GM18861 (cell line): ENCODE results near the gene ZNF516.

ENCODE experiments used
- ATAC-seq: cut with Tn5 transposase; IDR thresholded peaks from one replicate; pipeline ENCODE4 v1.9.1; 2021; ENCODE audit not compliant: unreplicated experiment

ZNF516 gene

DNA sequence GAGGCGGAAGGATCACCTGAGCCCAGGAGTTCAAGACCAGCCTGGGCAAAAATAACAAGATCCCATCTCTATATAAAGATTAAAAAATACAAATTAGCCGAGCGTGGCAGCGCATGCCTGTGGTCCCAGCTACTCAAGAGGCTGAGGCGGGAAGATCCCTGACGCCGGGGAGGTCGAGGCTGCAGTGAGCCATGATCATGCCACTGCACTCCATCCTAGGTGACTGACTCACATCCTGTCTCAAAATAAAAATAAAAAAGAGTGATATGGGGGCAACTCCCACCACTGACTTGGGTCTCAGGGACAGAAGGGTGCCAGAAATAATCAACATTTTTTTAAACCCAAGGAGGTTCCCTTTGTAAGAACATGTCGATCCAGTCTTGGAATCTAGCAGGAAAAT is 37.6 kb downstream of the ZNF516 start:
- no peak for ATAC-seq

DNA sequence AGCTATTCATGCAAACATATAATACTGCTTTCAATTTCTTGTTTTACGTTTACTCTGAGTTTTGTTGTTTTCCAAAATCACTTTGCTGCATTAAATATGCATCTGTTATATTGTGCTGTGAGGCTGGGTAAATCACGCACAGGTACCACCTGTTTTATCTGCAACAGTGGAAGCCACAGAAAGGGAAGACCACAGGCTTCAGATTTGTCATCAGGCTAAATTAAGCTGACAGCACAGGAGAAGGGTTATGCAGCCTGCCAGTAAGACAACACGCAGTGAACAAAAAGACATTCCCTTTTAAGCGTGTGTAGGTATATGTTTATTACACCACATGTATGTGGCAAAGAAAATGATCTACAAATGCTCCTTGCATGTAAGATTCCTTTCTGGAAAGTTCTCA is 38.2 kb downstream of the ZNF516 start:
- ATAC-seq = no peak

GRCh38 chr18:76456018-76456750 is 38.9 kb downstream of the ZNF516 start:
- no peak for ATAC-seq

DNA sequence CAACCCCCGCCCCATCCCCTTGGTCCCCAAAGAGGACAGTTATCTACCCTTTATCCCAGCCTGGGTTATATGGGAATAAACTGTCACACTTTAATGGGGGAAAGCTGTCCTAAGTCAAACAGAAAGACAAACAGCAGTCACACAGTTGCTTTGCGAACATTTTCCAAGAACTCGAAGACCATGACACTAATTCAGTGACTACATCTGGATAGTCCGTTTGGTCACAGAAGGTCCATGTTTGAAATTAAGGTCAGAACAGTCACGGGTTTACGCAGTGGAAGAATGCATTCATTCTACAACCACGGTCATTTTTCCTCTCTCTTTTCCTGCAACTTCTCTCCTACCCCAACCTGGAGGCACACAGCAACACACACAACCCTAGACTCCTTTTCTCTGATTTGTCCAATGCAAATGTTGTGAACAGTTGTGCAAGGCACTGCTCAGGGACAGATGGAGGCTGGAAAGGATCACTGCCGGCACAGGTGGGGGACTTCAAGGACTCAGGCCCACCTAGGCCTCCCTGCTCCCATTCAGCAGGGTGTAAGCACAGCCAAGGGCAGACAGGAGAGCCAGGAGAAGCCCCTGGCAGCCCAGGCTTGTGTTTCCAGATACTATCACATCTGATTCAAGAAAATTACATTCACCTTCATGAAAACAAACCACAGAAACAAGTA is 39.9 kb downstream of the ZNF516 start:
- no peak for ATAC-seq

GRCh38 chr18:76454418-76454817 is 40.6 kb downstream of the ZNF516 start:
- no peak for ATAC-seq

DNA sequence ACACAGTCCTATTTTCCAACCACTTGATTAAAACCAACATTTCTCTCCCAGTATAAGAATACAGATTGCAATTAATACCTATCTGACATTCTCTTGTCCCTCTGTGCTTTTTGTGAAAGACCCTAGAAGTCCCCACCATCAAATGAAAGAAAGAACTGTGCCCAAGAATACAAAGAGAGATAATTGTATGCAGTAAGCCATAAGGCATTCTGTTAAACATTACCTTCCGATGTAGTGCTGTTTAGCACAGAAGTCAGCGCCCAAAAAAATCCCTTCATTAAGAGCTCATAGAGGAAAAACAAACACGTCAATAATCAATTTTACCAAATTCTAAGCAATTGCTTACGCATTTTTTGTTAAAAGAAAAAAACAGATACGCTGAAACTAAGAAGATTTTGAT is 41.1 kb downstream of the ZNF516 start:
- no peak for ATAC-seq

DNA sequence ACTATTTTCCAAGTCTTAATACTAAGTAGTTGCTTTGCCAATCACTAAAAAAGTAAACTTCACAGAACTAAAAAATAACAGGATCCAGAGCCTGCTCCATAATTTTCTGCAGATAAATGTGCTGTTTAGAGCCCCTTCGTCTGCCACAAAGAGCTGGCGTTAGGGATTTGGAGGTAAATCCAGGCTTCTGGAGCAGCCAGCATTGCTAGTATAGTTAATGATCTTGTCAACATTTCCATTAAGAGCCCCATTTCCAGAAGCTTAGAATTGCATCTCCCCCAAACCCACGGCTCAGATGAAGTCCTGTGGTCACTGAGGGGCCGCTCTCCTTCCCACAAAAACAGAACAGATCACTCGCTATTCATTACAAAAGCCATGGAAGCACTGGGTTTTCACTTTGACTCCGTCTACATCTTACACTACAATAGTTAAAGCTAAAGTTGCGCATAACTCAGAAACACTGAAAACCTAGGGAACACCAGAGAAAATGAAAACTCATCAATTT is 41.9 kb downstream of the ZNF516 start:
- ATAC-seq = no peak

DNA sequence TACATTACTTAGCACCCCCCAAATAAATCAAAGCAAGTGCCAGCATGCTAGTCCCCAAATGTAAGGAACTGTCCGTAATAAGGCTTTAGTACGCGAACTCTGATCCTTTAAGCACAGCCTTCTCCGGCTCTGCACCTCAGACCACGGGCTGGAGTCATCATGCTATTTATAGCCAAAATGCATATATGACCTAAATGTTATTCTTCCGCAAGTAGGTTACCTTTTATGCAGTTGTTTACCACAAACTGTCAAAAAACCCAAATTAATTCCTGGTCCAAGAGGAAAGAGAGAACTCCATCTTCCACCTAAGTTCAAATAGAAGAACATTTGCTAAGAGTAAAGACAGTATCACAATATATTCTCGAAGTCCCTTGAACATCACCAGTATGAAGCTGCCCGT is 42.7 kb downstream of the ZNF516 start:
- no peak for ATAC-seq

DNA sequence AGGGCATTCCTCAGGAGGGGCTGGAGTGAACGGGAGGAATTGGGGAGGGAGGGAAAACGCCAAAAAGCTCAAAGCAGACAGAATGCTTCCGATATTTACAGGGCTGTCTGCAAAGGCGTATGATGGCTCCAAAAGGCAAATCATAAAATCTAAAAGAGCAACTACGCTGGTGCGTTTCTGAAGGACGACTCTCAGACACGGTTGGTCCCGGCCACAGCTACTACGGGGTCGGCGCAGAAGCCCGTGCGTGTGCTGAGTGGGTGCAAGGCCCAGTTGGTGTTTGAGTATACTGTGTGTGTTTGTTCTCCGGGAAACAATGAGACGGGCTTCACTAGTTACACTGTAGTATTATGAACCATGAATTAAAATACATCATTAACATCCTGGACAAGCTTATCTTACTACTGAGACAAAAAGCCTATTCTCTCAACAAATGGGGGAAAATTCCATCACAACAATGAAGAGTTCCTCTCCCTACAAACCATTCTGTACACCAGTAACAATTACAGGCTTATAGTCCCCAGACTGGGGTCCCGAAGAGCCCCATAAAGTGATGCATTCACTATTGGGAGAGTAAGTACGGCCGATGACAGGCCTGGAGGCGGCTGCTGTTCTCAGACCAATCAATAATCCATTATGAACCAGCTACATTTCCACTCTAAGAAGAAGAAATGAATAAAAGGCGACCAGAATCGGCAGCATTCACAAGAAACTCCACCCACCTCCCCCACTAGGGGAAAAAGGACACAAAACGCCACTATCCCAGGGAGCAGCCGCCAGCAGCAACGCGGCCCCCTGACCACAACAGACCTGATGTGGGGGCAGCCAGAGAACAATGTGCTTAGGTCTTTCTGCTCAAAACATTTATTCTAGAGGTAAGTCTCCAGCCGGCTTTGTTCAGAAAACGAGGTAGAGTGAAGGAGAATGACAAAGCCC is 43.4 kb downstream of the ZNF516 start:
- ATAC-seq = no peak

DNA sequence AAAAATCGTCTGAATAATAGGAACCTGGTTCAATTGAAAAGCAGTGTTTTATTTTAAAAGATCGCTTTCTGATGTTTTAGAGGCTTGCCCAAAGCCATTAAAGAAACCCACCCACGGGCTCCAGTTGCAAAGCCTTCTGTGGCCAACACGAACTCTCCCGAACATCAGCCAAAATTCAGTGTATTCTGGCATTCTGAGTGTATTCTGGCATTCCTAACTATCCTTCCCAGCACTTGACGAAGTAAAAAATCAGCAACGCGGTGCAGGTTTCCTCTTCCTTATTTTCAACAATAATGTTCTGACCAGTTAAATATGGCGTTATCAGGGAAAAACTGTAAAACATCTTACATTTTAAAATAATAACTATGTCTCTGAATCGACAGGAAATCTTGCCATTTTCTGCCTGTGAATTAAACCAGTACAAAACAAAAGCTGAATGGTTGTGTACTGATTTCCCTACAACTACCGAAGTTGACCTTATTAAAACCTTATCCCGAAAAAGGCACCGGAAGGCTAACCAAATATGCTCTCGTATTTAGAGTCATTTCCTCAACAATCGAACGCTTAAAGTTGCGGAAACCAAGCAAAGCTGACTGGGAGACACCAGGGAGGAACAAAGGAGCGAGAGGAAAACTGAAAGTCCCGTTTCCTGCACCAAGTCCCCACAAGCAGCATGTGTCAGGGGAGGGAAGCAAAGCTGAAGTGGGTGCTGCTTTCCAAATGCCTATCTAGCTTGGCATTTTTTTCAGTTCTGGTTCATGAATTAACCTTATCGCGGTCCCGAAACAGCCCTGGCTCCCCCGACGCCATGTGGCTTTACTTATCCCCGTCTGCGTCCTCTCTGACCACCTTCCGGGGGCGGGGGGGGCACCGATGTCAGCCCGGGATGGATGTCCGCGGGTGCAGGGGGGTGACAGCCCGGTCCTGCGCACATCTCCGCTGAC is 44.3 kb downstream of the ZNF516 start:
- ATAC-seq = no peak

- ATAC-seq = no peak
Observed at GRCh38 chr18:76449111-76449453, 46.0 kb downstream of the ZNF516 start.

DNA sequence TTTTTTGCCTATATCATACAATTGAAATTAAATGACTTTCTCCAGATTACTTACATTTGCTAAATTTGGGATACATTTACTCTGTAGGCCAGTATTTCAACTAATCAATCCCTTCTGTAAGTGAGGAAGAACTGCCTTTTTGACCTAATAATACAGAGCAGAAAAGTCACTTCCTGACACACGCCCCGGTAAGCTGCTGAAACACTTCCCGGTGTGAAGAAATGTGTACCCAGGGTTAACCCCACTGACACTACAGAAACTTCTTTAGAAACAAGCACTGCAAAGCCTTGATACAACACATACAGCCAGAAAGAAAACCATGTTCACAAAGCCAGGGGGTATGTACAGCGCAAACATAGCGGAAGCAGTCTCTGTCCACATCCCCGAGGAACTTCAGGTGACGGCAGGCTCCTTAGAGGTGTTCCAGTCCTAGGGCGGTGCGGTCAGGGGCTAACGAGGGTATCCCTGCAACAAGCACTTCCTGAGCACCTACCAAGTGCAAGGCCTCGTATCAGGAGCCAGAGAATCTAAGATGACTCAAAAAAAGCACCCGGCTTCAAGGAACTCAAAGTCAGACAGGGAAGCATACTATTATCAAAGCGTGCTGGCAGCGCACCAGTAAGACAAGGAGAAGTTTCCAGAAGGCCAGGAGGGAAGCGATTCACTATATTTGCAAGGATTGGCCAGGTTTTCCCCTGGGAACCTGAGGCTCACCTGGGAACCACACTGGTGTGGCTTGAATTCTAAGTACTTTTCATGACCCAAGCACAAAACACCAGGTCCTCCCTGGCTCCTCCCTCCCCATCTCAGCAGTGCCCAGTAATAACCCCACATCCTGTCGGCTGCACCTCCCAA is 46.6 kb downstream of the ZNF516 start:
- no peak for ATAC-seq

DNA sequence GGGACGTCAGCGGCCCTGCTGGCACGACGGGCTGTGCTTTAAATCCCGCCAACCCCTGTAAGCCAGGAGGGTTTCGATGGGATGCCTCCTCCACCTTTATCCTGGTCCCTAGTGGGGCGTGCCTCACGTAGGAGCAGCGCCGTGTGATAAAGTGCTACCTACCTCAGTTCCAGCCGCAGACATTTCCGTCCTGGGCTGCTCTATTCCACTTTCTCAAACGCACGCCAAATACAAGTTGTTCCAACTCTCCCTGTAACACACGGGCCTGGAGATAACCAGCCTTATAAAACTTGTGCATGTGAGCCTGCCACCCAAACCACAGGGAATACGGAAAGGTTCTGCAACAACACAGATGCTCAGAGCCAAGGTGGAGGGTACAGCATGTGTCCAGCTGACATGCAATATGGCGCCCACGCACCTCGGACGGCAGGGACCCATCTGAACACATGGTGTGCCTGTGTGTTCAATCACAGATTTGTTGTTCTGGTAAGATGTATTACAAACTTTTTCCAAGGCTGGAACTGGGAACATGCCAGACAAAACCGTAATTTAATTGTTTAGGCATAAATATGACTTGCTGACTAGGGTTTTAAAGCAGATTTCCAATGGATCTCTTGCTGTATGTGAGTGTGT is 47.7 kb downstream of the ZNF516 start:
- ATAC-seq = no peak

DNA sequence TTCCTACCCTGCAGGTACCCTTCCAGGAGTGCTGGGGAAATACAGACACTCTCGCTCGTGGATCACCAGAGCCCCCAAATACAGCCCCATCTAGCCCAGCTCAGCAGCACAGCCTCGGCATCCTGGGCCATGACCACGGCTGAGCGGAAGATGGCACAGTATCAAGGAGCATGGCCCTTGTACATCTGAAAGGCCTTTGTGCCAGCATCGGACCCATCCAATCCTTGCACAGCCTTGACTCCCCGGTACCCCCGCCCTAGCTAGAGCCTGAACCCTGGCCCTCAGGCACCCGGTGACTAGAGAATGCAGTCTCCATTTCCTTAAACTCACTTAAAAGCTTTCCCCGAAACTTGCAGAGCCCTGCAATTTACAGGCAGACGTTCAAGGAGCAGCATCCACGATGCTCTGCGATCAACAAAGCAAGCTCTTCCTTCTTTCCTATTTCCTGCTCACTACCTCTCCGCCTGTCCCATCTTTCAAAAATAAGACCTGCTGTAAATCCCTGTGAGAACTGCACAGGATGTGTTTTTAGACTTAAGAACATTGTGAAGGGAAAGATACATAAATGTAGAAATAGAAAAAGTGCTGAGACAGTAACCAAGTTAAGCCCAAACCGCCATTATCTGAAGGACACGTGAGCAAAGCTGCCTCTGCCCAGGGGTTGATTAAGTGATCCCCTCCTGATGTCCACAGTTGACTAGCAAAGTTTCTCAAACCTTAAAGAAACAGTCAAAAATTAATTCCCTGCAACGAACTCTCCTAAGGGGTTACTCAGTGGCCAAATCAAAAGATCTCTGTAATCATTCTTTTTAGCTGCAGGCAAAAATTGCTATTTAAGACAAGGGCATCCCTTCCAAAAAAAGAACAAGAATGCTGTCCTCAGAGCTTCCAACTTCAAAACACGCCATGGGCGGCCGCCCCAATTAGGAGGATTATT is 48.5 kb downstream of the ZNF516 start:
- no peak for ATAC-seq

DNA sequence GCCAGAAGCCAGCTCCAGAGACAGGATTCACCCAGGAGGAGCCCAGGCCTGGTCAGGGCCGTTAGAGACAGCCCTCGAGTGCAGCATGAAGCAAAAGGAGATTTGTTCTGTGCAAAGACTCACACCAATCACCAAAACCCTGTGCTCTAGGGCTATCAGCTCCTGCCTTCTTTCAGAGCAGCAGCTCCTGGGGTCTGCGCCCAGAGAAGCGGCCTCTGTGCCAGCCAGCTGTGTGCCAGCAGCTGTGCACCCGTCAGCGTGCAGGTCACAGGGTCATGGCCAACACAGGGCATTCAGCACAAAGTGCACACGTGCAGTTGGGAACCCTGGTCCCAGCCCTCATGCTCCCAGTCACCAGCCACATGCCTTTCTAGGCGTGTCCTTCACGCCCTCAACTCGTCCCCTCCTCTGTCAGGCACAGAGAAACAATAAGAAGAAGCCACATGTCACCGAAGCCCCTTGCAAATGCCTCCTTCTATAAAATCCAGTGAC is 49.3 kb downstream of the ZNF516 start:
- ATAC-seq = no peak

- no peak for ATAC-seq
Observed at GRCh38 chr18:76445275-76445674, 49.8 kb downstream of the ZNF516 start.

DNA sequence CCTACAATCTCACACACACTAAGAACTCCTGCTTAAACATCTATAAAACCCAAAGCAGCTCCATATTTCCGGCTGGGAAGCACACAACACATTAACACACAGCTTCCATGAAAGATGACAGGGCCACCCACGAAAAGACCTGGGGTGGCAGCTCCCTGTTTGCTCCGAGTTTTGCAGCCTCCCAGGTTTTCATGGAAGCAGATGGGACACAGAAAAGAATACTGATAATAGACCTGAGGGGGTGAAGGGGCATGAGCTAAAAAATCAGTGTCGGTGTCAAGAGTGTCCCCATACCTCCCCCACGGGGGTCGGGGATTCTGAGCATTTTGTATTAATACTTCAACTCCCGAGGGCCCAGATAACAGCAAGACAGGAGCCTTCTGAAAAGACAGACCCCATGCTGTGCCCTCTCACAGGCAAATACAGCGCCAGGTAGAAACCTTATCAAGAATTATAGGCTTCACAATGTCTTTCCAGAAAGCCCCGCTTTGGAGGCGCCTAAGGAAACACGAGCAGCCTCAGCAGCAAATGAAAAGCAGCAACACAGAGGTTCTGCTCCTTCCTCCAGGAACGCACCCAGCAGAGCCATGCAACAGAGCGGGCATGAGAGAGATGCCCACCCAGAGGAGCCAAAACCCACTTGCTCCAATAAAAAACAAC is 50.5 kb downstream of the ZNF516 start:
- ATAC-seq = no peak
